Stimulated activated naive CD8-positive, alpha-beta T cell treated with anti-CD3 and anti-CD28 coated beads, Interleukin-15, amount 100 ng/mL, for 72 hours (primary cell): ENCODE results near the gene PDILT.

Experiments used
- ATAC-seq: fragments of 150-1000 bp; cut with Tn5 transposase; 2 replicates; pipeline ENCODE4 v1.10.0; 2021; ENCODE audit warnings: mild to moderate bottlenecking, moderate library complexity
- DNase-seq, 2 donors: peaks; one replicate each; pipeline ENCODE4 v3.0.0; 2021 to 2022
- H3K27ac Mint-ChIP-seq, 2 donors: one replicate each; pipeline ENCODE4 v1.8.0; 2022; ENCODE audit warnings: mild to moderate bottlenecking in 2 of 2, mixed read lengths in 2 of 2, moderate library complexity in 2 of 2
- H3K27me3 Mint-ChIP-seq: one replicate; pipeline ENCODE4 v1.8.0; 2022; ENCODE audit warnings: mixed read lengths
- H3K4me1 Mint-ChIP-seq: one replicate; pipeline ENCODE4 v1.8.0; 2022; ENCODE audit warnings: mild to moderate bottlenecking, mixed read lengths
- H3K4me3 Mint-ChIP-seq, 2 donors: one replicate each; pipeline ENCODE4 v1.8.0; 2022; ENCODE audit warnings: mild to moderate bottlenecking in 2 of 2, mixed read lengths in 2 of 2, moderate library complexity in 1 of 2
- H3K9me3 Mint-ChIP-seq, 2 donors: one replicate each; pipeline ENCODE4 v1.8.0; 2022; ENCODE audit warnings: mixed read lengths in 2 of 2

Gene PDILT

DNA sequence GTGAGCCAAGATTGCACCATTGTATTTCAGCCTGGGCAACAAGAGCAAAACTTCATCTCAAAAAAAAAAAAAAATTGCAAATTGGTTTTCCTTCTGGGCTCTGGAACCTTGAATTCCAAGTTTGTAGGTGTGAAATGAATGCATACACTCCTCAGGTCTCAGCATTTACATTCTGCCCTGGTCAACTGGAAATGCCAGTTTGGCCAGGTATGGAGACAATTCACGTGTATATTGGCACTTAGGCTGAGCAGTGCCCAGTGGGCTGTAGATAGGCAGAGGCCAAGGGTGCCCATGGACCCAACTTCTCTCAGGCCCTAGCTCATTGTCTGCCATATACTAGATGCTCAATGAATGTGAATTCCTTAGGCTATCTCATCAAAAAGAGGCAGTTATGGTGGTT, 15.7 kb downstream of the PDILT start:
- DNase-seq (no peak), ATAC-seq (no peak)
- peaks cover 15% of the 10 kb centered on the region for H3K27me3 Mint-ChIP-seq
- H3K27ac Mint-ChIP-seq: no peak overlapping the region
- no peaks in the 10 kb centered on the region for H3K4me1 Mint-ChIP-seq
- H3K9me3 Mint-ChIP-seq: no peaks in the 10 kb centered on the region
- no peak overlapping the region for H3K4me3 Mint-ChIP-seq

- ATAC-seq (no peak), DNase-seq (no peak)
- Mint-ChIP-seq H3K27ac (no peak overlapping the region), H3K4me1 (peaks cover 6% of the 10 kb centered on the region), H3K27me3 (peaks cover 15% of the 10 kb centered on the region), H3K9me3 (no peaks in the 10 kb centered on the region), H3K4me3 (no peak overlapping the region)
Measured at GRCh38 chr16:20387978-20388377, 16.6 kb downstream of the PDILT start.

DNA sequence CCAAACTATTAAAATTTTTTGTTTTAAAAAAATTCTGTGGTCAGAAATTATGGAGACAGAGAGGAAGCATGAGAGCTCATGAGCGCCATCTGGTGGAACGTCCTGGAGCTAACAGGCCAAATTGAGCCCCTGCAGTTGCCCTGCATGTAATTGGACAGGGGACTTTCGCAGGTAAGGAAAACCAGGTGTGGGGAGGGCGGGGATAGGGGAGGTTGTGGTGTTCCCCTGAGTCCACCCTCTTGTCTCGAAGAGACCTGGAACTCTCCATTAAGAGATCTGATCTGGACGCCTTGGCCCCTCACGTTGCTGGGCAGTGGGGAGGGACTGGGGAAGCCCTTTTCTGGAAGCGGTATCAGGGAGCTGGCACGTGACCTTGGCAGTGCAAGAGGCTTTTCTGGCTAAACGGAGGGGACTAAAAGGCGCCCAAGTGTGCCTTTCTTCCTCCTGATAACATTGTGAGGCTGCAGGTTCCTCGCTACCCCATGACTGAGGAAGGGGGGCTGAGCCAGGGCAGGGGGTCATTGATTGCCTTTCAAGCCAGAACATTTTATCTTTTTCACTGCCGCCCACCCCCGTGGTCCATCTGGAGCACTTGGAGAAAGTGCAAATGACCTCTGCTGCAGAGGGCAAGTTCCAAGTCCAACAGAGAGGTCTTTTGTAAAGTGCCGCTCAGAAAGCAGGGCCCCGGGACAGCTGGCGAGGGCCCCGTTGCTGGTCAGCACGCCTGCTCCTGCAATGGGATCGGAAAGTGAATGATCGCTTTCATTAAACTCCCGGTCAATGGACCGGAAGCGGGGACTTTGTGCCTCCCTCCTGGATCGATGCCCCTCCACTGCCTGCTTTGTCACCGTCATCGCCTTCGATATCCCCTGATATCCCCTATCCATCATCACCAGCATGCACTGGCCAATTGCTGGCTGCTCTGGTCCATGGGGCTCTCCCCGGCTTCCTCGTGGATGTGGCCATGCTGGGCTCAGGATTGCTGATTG, 18.4 kb downstream of the PDILT start:
- Mint-ChIP-seq H3K27ac (no peak overlapping the region), H3K4me3 (no peak overlapping the region), H3K27me3 (peaks cover 15% of the 10 kb centered on the region), H3K9me3 (no peaks in the 10 kb centered on the region), H3K4me1 (peaks cover 6% of the 10 kb centered on the region)
- ATAC-seq: no peak
- DNase-seq: peak; percentile 35 to 37

DNA sequence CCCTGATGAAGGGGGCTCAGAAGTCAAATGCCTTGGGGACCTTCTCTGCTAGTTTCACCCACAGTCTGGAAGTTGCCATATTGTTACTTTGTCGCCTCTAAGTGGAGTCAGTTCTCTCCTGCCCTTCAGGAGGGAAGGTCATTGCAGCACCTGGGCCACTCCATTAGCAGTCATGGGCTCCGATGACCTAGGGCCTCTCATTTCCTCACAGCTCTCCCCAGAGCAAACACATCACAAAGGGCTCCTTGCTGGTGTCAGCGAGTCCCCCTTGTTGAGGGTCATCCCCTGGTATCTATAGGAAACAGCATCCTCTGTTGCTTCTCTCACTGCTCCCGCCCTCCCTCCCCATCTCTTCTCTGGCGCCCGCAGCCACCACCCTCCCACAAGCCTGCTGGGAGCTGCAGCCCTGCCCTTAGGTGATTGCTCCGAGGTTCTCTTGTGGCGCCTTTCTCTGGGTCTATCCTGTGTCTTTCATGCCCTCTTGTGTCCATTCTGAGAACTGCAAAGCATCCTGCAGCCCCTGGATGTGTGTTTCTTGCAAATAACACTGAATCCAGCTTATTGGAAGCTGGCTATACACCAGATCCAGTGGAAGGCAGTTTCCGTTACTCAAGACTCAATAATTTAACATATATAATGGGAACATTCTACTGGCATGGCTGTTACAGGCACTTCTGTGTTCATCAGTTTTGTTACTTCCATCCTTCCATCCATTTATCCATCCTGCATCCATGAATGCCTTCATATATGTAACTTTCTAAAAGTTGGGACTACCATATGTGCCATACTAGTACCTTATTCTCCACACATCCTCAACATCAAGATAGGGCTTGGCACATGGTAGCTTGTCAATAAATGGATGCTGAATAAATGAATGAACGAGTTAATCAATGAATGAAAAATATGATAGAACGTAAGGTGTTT, 21.2 kb downstream of the PDILT start:
- DNase-seq (peak; percentile 45 to 47), ATAC-seq (peak; percentile 81)
- no peaks in the 10 kb centered on the region for H3K9me3 Mint-ChIP-seq

GRCh38 chr16:20382202-20382948, 22.2 kb downstream of the PDILT start:
- Mint-ChIP-seq H3K27me3 (peaks cover 11% of the 10 kb centered on the region), H3K27ac (no peak overlapping the region), H3K4me1 (peaks cover 6% of the 10 kb centered on the region), H3K9me3 (no peaks in the 10 kb centered on the region), H3K4me3 (no peak overlapping the region)
- ATAC-seq: no peak
- DNase-seq: no peak

More for the DNA sequence above, 21.2 kb downstream of the PDILT start:
- Mint-ChIP-seq H3K27ac (peak overlapping the region in 1 of 2 donors; percentile 64), H3K4me1 (peaks cover 6% of the 10 kb centered on the region), H3K27me3 (peaks cover 15% of the 10 kb centered on the region), H3K4me3 (no peak overlapping the region)

- peaks cover 5% of the 10 kb centered on the region for H3K27me3 Mint-ChIP-seq
- no peak for DNase-seq
Measured at GRCh38 chr16:20380782-20381181, 23.8 kb downstream of the PDILT start.

GRCh38 chr16:20377181-20377580, 27.4 kb downstream of the PDILT start:
- no peak for DNase-seq
- no peak overlapping the region for H3K4me3 Mint-ChIP-seq
- peaks cover 16% of the 10 kb centered on the region for H3K27me3 Mint-ChIP-seq
- H3K4me1 Mint-ChIP-seq: no peaks in the 10 kb centered on the region
- no peaks in the 10 kb centered on the region for H3K9me3 Mint-ChIP-seq
- ATAC-seq: no peak
- no peak overlapping the region for H3K27ac Mint-ChIP-seq

More at GRCh38 chr16:20380782-20381181, 23.8 kb downstream of the PDILT start:
- H3K4me1 Mint-ChIP-seq: peaks cover 6% of the 10 kb centered on the region
- no peak overlapping the region for H3K4me3 Mint-ChIP-seq
- H3K27ac Mint-ChIP-seq: no peak overlapping the region
- no peak for ATAC-seq
- no peaks in the 10 kb centered on the region for H3K9me3 Mint-ChIP-seq

- Mint-ChIP-seq H3K27me3 (peaks cover 24% of the 10 kb centered on the region), H3K9me3 (no peaks in the 10 kb centered on the region), H3K27ac (no peak overlapping the region), H3K4me3 (no peak overlapping the region), H3K4me1 (no peaks in the 10 kb centered on the region)
- no peak for DNase-seq
- no peak for ATAC-seq
Measured at GRCh38 chr16:20372701-20373100, 31.8 kb downstream of the PDILT start.

- DNase-seq (no peak), ATAC-seq (no peak)
- Mint-ChIP-seq H3K27me3 (peaks cover 22% of the 10 kb centered on the region), H3K4me3 (no peak overlapping the region), H3K27ac (no peak overlapping the region), H3K9me3 (no peaks in the 10 kb centered on the region), H3K4me1 (no peaks in the 10 kb centered on the region)
Measured at GRCh38 chr16:20369452-20370054, 35.0 kb downstream of the PDILT start.

- Mint-ChIP-seq H3K4me1 (no peaks in the 10 kb centered on the region), H3K27me3 (peaks cover 14% of the 10 kb centered on the region), H3K4me3 (no peak overlapping the region), H3K27ac (no peak overlapping the region), H3K9me3 (no peaks in the 10 kb centered on the region)
- DNase-seq (no peak), ATAC-seq (no peak)
Measured at GRCh38 chr16:20364051-20364450, 40.5 kb downstream of the PDILT start.

- no peaks in the 10 kb centered on the region for H3K9me3 Mint-ChIP-seq
- H3K27ac Mint-ChIP-seq: no peak overlapping the region
- peaks cover 11% of the 10 kb centered on the region for H3K27me3 Mint-ChIP-seq
- H3K4me1 Mint-ChIP-seq: no peaks in the 10 kb centered on the region
- H3K4me3 Mint-ChIP-seq: no peak overlapping the region
- DNase-seq: no peak
- ATAC-seq: no peak
Measured at GRCh38 chr16:20363191-20363590, 41.3 kb downstream of the PDILT start.

- no peaks in the 10 kb centered on the region for H3K27me3 Mint-ChIP-seq
- peaks cover 0 to 2% of the 10 kb centered on the region in 2 donors for H3K9me3 Mint-ChIP-seq
- H3K4me1 Mint-ChIP-seq: no peaks in the 10 kb centered on the region
- ATAC-seq: no peak
- no peak for DNase-seq
- H3K4me3 Mint-ChIP-seq: no peak overlapping the region
- no peak overlapping the region for H3K27ac Mint-ChIP-seq
Measured at GRCh38 chr16:20359997-20360396, 44.5 kb downstream of the PDILT start.

DNA sequence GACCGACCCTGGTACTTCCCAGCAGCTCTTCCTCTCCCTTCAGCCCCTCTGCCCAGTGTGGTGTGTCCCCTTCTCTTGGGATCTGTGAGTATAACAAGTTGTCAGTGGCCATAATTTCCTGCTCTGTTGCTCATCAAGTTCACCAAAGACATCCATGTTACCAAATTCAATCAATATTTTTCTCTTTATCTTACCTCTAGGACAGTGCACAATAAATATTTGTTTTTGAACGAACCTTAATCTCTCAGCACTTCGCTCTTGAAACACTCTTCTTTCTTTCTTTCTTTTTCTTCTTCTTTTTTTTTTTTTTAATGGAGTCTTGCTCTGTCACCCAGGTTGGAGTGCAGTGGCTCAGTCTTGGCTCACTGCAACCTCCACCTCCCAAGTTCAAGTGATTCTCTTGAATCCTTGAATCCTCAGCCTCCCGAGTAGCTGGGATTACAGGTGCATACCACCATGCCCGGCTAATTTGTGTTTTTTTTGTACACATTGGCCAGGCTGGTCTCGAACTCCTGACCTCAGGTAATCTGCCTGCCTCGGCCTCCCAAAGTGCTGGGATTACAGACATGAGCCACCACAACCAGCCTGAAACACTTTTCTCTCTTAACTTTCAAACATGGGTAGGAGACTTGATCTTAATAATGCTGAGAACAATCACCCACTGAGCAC, 49.3 kb downstream of the PDILT start:
- ATAC-seq (no peak), DNase-seq (no peak)
- Mint-ChIP-seq H3K27ac (peak overlapping the region in 1 of 2 donors; percentile 13), H3K9me3 (peaks cover 0 to 4% of the 10 kb centered on the region in 2 donors), H3K4me1 (no peaks in the 10 kb centered on the region), H3K27me3 (no peaks in the 10 kb centered on the region), H3K4me3 (no peak overlapping the region)

GRCh38 chr16:20353379-20353778, 51.2 kb downstream of the PDILT start:
- Mint-ChIP-seq H3K27me3 (no peaks in the 10 kb centered on the region), H3K4me3 (no peak overlapping the region), H3K27ac (no peak overlapping the region), H3K9me3 (peaks cover 0 to 4% of the 10 kb centered on the region in 2 donors), H3K4me1 (no peaks in the 10 kb centered on the region)
- no peak for ATAC-seq
- no peak for DNase-seq
